Measurements from ENCODE around the gene GRN.
"Not testable (repeated sequence)": the region's sequence is repeated elsewhere in the genome, so short reads cannot be mapped to it uniquely, and the experiment has no call there.

GRN gene

DNA sequence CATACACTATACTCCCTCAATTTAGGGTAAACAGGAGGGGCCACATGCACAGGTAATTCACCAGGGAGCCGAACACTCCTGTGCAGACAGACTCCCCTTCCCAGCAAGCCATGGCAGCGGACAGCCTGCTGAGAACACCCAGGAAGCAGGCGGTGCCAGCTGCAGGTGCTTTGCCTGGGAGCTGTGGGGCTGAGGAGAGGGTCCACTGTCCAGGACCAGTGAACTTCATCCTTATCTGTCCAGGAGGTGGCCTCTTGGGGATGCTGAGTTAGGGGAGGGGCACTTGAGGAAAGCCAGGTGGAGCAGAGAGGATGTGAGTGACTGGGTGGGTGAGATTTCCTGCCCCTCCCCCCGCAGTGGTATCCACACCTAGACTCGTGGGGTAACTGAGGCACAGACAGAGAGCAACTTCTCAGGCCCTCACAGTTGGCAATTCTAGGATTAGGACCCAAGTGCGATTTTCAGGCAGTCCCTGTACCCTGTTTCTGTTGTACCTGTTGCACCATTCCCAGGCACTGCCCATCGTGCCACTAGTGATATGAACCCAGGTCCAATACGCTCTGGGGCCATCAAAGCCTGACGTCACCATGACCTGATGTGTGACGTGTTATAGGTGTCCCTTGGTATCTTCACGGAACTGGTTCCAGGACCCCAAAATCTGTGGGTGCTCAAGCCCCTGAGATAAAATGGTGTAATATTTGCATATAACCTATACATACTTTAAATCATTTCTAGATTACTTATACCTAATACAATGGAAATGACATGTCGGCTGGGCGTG is 1.2 kb downstream of the GRN start:
- no peak for DNase-seq (ENCODE audit: low read depth)

GRCh38 chr17:44347206-44348055 is 2.3 kb downstream of the GRN start:
- DNase-seq (ENCODE audit: low read depth) = not testable (repeated sequence)

DNA sequence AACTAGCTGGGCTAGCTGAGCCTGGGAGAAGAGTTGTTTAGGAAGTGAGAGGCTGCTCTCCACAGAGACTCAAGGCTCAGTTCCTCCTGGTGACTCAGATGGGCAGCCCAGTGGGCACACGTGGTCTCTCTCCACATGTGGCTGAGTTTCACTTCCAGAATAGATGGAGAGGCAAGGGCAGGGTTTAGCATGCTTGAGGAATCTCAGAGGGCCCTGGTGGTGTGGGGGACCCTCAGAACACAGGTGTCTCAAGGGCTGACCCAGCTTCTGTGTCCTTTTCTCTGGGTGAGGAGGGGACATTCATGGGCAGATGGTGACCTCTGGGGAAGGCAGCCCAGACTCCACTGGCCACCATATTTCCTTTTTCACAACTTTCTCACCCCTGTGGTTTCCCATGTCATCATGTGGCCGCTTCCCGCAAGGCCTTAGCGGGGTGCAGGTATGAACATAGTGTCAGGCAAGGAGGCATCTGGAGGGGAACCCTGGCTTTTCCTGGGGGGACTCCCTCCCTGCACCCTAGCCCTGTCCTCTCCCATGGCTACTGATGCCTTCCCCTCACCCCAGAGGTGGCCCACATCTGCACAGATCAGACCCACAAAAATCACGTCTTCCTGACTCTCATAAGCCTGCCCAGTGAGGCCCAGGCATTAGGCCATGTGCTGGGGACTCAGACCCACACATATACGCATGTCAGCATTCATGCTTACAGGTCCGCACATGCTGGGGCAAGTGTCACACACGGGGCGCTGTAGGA is 3.3 kb downstream of the GRN start:
- DNase-seq (ENCODE audit: low read depth) = no peak

GRCh38 chr17:44348988-44349364 is 3.9 kb downstream of the GRN start:
- DNase-seq (ENCODE audit: low read depth) = no peak

GRCh38 chr17:44349553-44350070 is 4.5 kb downstream of the GRN start:
- no peak for DNase-seq (ENCODE audit: low read depth)

GRCh38 chr17:44350733-44351226 is 5.7 kb downstream of the GRN start:
- DNase-seq (ENCODE audit: low read depth) = peak; percentile 77

DNA sequence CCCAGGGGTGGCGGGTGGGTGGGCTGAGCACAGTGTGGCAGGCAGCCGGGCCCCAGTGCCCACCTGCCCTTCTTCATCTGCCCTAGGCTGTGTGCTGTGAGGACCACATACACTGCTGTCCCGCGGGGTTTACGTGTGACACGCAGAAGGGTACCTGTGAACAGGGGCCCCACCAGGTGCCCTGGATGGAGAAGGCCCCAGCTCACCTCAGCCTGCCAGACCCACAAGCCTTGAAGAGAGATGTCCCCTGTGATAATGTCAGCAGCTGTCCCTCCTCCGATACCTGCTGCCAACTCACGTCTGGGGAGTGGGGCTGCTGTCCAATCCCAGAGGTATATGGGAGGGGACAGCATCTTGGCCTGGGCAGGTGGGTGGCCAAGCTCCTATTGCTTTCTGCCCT is 6.4 kb downstream of the GRN start:
- DNase-seq (ENCODE audit: low read depth) = no peak

- DNase-seq (ENCODE audit: low read depth) = no peak
Measured at GRCh38 chr17:44351961-44352827, 7.1 kb downstream of the GRN start.

- no peak for DNase-seq (ENCODE audit: low read depth)
Measured at GRCh38 chr17:44352828-44353671, 7.9 kb downstream of the GRN start.

DNA sequence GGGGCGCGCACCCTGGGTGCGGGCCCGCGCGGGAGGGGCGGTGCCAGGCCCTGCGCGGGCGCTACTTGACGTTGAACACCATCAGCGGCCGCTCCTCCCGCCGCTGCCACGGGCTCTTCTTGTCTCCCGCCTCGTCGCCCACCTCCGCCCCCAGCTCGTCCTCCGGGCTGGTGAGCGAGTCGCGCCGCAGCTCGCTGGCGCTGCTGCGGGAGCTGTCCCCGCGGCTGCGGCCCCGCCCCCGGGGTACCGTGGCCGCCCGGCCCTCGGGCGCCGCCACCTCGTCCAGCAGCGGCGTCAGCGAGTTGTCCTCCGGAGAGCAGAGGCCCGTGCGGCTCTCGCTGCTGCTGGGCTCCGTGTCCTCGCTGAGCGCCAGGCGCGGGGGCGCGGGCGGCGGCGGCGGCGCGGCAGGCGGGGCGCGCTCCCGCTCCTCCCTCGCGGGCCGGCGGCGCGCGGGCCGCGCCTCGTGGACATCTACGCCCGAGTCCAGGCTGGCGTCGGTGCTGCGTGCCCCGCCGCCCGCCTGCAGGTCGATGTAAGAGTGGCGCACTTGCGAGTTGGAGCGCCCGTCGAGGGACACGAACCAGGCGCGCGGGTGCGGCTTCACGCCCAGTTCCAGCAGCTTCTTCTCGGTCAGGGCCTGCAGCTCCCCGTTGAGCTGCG is 8.7 kb downstream of the GRN start:
- DNase-seq (ENCODE audit: low read depth) = peak; percentile 13

- peak; percentile 48 for DNase-seq (ENCODE audit: low read depth)
Measured at GRCh38 chr17:44354582-44355561, 9.8 kb downstream of the GRN start.

DNA sequence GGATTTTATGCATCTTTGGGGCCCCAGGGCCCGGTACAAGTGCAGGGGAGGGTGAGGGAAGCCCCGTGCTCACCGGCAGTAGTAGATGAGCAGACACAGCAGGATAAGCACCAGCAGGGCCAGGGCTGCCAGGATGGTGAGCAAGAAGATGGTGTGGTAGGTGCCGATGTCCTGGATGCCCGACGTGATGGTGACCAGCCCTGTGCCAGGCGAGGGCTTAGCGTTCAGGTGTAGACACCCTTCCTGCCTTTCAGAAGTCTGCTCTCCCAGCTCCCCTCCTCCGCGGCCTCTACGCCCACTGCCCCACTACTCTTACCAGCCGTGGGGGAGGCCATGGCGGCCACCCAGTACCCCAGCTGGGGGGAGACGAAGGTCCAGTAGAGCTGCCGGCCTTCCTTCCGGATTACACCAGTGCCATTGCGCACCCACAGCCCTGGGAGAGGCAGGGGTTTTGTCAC is 10.6 kb downstream of the GRN start:
- no peak for DNase-seq (ENCODE audit: low read depth)

- no peak for DNase-seq (ENCODE audit: low read depth)
Measured at GRCh38 chr17:44356241-44356640, 11.1 kb downstream of the GRN start.

DNA sequence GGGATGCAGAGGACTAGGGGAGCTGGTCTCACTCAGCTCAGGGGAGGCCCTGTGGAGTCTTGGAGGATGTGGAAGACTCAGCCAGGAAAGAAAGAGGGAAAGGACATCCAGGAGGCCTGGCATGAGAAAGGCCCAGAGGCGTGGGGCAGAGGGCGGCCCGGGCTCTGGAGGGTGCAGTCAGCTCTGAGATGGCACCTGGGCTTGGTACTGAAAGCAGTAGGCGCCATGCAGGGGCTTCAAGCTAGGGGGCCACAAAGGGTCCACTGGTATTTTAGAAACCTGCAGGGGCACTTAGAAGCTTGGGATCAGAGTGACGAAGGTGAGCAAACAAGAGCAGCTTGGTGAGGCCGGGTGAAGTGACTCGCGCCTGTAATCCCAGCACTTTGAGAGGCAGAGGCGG is 13.0 kb downstream of the GRN start:
- DNase-seq (ENCODE audit: low read depth) = no peak

GRCh38 chr17:44359006-44359405 is 13.9 kb downstream of the GRN start:
- DNase-seq (ENCODE audit: low read depth) = no peak

- DNase-seq (ENCODE audit: low read depth) = no peak
Measured at GRCh38 chr17:44359458-44360143, 14.5 kb downstream of the GRN start.

DNA sequence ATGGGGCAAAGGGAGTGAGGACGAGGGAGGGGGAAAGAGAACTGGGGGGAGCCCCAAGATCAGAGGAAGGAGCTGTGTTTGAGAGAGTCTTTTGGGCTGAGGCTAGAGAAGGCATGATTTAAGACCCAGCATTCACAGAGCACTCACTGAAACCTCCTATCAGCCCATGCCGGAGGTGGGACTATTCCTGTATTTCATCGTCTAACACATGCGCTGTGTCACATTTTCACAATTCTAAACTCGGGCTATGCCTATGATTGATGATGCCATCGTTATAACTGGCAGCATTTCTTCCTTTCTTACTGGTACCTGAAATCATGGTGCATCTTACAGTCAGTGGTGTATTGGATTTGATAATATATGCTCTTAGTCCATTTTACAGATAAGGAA is 15.0 kb downstream of the GRN start:
- DNase-seq (ENCODE audit: low read depth) = no peak

DNA sequence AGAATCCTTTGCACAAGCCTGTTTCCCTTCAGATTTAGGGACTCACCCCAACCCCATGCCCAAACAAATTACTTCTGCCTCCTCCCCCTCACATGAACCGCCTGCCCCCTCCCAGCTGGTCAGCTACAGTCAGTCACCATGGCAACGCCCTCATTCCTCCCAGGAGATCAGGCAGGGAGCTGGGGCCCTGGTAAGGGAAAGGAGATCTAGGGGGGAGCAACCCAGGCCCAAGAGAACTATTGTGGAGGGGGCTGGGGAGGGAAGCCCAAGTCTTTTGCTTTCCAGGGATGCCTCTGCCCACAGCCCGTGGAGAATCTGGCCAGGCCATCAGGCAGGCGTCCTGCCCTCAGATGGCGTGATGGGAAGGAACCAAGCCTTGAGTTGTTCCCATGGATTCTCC is 15.7 kb downstream of the GRN start:
- DNase-seq (ENCODE audit: low read depth) = no peak

Data from activated T-cell treated with anti-CD3 and anti-CD28 coated beads for 48 hours (primary cell).